DMS53 treated with DMSO at 0.1 percent for 48 hours (cell line): ENCODE measurements around the gene ASB6.
"Not testable (repeated sequence)": the region's sequence is repeated elsewhere in the genome, so short reads cannot be mapped to it uniquely, and the experiment has no call there.

ENCODE experiments used
- DNase-seq: peaks from one replicate; lab custom pipeline; 2025; ENCODE audit not compliant: unreplicated experiment; lab: John Stamatoyannopoulos, UW

ASB6 gene

DNA sequence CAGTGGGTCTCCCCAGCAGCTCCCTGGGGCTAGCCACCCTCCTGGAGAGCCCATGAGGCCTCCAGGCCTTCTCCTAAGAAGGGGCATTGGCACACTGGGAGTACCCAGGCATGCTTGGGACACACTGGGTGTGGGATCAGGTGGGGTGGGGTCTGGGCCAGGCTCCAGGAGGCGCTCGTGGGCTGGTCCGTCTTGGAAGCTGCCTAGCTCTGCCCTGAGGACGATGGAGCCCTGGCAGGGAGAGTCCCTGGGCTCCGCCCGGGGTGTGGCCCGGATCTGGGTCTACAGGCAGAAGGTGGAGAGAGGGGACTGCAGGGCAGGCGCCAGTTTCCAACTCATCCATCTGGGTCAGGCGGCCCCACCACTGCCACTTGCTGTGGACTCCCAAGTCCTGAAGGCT, 25.9 kb upstream of the ASB6 start:
- no peak for DNase-seq

DNA sequence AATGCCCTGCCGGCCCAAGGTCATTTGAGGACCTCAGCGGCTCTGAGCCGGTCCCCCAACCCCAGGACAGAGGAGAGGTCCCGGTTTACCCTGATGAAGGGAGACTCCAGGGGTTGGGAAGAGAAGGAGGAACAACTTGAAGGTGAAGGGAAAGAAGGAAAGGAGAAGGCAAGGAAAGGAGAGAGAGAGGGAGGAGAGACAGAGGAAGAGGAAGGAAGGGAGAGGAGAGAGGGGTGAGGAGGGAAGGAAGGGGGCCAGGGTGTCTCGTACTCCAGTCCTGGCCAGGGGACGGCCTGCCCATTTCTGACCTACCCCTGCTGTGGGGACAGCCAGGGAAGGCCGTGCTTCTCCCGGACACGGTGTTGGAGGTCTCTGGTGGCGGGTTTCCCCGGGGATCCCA, 25.4 kb upstream of the ASB6 start:
- DNase-seq, result no peak

DNA sequence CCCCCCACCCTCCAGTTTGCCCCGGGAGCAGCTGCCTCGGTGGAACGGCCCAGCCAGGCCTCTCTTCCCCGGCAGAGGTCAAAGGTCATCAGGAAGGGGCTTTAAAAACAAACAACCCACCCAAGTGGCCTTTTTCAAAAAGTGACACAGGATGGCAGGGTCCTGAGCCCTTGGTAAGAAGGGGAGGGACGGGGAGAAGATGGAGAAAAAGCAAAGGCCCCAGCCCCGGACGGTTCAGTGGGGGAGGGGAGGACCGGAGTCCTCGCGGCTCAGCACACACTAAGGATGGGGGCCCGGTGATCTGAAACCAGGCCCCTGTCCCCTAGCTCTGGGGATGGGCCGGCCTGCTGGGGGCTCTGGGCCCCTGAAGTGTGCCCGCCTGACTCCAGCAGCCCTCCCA, 24.6 kb upstream of the ASB6 start:
- DNase-seq, result no peak

DNA sequence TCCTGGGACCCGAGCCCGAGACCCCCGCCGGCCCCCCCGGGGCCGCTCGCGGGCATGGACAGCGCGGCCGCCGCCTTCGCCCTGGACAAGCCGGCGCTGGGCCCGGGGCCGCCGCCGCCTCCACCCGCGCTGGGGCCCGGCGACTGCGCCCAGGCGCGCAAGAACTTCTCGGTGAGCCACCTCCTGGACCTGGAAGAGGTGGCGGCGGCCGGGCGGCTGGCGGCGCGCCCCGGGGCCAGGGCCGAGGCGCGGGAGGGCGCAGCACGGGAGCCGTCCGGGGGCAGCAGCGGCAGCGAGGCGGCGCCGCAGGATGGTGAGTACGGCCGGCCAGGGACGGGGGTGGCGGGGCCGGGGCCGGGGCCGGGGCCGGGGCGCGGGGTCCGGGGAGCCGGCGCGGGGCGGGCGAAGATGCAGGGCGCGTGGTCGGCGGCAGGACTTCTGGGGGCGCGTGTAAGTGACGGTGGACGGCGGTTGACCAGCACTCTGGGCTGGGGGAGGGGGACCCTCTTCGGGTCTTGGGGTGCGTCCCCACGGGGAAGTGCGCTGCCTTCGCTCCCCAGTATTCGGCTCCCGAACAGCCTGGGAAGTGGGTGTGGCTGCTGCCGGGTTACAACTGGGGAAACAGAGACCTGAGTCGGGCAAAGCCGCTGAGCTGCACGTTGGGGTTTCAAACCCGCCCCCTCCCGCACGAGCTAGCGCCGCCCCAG, 24.0 kb upstream of the ASB6 start:
- no peak for DNase-seq

DNA sequence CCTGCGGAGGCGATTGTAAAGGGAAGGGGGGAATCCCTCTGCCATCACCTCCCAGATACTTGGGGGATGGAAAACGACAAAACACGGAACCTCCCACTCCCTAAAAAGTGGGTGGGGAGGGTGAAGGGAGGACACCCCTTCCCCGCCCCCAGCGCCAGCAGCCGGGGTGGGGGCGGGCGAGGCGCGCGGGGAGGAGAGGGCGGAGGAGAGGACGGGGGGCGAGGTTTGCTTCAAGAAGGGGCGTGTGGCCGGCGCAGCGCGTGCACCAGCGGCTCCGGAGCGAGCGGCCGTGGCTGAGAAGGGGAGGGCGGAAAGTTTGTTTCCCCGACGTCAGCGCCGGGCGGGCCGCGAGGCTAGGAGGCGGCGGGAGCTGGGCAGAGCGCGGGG, 23.4 kb upstream of the ASB6 start, which contains the start of gene PRRX2:
PRRX2 (plus strand) TSS at position 259 of the 387 bp plus-strand sequence. CDS start 221 bp downstream, outside the sequence.
- no peak for DNase-seq

DNA sequence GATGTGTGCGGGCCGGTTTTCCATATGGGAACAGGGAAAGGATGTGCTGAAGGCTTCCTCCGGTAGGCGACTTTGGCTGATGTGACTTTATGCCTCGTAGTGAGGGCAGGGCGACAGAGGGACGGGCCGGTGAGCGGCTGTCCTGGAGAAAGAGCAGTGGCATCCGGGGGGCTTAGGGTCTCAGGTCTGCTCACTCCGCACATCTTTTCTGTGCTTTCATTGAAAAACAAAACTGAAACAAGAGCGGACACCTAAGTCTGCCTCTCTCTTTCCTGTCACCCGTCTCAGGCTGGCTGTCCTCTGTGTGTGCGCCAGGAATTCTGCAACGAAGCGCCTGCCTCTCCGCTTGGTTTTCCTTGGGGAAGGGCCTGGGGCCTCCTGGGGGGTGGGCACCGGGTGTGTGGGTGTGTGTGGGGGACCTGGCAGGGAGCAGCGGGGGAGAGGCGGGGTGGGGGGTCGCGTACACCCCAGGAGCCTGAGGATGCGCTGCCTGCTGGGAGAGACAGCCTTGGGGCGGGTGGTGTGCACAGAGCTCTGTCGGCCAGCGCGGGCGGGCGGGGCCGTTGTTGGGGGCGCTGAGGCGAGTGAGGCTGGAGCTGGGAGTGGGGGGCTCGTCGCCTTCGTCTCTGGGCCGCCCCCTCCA, 22.9 kb upstream of the ASB6 start:
- no peak for DNase-seq

DNA sequence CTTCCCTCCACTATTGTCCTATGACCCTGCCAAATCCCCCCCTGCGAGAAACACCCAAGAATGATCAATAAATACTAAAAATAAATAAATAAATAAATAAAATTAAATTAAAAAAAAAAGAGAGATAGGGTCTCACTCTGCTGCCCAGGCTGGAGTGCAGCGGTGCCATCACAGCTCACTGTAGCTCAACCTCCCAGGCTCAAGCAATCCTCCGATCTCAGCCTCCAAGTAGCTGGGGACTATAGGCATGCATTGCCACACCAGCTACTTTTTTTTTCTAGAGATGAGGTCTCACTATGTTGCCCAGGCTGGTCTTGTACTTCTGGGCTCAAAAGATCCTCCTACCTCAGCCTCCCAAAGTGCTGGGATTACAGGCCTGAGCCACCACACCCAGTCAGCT, 20.3 kb upstream of the ASB6 start:
- not testable (repeated sequence) for DNase-seq

DNA sequence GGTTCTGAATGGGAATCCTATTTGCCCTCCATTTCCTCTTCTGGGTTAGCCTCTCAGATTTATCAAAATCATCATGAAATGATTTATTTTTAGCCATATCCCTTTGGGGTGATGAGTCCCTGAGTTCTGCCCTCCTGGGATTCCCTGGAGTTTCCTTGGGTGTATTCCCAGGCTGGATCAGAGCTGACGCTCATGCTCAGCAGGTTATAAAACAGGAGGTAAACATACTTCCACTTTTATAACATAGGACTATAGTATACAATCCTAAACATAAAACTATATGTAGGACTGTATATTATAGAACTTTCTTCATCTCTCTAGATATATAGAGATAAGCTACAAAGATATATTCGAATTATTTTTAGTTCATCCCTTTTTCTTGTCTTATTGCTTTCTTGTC, 19.1 kb upstream of the ASB6 start:
- DNase-seq, result no peak

DNA sequence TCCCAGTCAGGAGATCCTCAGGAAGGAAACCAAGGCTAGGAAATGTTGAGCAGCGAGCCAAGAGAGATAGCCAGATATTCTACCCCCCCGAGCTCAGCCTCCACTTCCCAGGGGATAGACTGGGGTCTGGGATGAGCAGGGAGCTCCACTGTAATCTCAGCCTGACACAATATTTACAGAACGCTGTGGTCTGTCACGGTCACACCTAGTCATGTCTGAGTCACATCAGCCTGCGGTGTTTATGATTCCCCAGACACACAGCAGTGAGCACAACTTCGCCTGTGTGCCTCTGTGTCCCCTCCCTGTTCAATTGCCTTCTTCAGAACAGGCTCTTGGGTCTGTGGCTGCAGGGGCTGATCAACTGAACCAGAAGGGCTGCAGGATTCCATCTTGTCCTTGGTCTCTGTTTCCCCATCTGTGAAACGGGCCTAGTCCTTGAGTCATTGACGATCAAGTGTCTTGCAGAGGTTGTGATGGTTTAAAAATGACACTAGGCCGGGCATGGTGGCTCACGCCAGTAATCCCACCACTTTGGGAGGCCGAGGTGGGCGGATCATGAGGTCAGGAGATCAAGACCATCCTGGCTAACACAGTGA, 14.9 kb upstream of the ASB6 start:
- peak; percentile 37 for DNase-seq

DNA sequence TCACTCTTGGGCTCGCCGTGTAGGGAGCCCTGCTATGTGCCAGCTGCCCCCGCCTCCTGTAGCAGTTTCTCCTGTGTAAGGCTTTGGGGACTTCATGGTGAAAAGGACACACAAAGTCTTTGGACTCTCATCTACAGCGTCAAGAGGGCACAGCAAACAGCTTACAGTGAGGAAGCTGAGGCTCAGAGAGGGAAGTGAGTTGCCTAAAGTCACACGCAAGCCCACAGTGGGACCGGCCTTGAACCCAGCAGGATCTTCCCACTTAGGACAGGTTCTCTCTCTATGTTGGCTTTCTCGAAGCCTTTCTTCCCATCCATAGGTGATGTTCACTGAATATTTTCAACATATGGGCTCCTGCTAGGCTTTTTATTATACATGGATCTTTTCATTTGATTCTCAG, 13.7 kb upstream of the ASB6 start:
- no peak for DNase-seq

DNA sequence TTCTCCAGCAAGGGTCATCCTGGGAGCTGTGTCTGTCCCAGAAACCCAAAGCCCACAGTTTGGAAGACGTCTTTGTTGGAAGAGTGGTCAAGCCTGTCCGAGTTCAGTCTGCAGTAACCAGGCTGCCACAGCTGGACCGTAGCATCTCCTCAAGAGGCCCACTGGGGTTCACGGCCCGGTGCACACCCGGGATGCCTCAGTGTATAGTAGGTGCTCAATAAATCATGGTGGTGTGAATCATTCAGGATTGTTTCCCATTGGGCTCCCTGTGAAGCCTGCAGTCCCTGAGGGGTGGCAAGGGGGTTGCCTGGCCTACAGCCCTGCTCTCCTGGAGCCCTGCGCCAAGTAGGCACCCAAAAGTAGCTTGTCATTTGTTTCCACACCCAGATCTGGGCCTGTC, 13.2 kb upstream of the ASB6 start:
- no peak for DNase-seq

DNA sequence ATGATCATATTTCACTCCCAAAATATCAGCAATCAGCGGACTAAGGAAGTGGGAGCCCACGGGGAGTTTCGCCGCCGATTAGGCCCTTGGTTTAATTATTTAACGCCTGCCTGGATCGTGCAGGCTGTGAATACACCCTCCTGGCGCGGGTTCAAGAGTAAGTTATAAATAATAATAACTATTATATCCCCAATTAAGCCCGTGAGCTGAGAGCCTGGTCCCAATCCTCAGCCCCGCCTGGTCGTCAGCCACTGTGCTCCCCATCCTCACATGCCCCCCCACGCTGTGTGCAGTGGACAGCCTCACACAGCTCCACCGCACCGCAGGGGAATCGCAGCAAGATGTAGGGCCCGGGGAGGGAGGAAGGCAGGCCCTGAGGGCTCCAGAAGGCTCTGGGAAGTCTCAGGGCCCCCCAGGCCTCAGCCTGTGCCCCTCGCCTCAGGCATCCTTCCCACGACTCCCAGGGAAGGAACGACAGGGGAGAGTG, 12.6 kb upstream of the ASB6 start:
- DNase-seq, result no peak

DNA sequence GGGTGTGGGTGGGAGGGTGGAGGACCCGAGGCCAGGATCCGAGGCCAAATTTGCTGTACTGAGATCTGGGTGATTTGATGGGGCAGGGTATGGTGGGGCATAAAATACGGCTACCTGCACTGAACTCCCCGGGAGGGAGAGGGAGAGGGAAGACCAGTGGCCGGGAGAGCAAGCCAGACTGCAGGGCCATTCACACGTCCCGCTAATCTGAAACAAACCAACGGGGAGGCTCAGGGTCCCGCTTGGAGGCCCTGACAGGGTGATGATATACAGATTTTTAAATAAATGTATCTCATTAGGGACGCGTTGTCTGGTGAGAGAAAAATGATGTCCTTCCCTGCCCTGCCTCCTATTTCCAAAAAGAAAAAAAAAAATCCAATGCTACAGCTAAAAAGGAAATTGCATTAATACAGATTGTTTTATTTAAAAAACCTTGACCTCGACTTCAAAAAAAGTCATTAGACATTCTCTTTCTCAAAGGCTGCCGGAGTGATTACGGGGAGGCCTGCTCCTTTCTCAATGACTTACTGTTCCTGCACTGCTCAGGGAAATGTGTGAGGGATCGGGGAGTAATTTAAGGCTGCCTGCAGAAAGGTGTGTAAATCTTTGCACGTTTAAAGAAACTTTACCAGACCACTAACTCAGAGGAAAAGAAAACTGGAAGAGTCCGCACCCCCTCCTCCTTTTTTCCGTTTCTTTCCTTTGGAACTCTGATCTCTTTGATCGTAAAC, 12.0 kb upstream of the ASB6 start:
- no peak for DNase-seq

DNA sequence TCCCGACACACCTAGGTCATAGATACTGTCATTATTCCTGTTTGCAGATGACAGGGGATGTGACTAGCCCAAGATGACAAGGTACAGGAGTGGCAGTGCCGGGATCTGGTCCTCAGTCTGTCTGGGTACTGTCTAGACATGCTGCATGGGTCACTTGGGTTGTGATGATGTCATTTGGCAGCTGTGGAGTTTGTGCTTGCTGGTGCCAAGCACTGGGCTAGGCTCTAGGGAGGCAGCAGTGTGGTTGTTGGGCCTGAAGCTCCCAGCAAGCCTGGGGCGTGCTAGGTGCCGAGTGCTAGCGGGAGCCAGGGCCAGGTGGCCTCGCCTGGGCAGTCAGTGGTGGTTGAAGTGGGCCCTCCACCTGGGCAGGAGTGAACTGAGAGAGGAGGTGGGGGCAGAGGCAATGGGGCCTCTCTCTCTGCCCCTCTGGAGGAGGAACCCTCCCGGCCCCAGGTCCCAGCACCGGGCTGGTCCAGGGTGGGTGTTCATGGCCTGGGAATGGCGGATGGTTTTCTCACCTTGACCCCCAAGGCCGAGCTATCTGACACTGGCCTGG, 8.8 kb upstream of the ASB6 start:
- DNase-seq, result no peak

DNA sequence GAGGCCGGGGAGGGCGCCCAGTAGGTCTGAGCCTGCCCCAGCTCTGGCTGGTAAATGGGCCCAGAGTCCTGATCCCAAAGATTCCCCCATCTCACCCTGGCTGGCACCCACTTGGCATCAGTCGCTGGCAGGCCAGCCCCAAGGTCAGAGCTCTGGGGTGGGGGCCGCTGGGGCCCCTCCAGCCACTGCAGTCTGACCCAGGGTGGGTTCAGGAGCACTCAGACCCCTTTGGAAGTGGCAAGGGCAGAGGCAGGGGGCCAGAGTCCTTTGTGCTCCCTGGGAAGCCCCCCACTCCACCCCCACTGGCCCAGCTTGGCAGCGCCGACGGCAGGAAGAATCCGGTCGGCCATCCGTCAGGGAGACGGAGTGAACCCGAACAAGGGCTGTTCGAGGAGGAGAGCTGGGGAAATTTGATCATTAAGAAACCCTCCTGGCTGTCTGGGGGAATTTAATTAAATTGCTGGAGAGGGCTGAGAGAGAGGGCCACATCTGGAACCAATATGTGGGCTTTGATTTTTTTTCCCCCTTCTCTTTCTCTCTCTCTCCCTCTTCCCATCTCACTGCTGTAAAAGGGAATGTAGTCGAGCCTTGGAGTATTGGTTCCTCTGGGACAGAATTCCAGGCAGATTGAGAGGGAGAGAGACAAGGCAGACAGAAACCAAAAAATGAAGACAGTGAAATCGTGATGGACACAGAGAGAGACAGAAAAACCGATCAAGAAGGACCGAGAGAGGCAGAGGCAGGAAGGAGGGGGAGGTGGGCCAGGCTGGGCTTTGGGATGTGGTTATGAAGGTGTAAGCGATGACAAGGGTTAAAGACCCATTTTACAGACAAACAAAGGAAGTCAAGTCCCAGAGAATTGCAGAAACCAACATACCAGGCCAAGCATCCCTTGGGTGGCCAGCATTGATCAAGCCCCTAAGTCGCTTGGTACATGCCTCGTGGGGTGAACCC, 8.1 kb upstream of the ASB6 start:
- DNase-seq, result no peak

DNA sequence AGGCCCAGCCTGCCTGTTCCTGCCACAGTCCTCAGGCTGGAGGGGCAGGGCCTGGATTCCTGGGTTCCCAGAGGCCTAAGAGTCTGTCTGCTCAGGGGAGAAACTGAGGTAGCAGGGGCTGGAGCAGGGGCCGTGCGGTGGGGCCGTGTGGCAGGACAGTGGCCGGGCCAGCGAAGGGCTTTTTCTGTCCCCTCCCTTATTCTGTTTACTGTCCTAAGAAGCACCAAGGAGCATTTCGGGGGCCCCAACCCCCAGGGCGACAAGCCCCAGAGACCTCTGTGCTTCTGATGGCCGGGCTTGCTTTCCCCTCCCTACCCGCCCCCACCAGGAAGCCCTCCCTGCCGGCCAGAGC, 6.8 kb upstream of the ASB6 start:
- DNase-seq, result no peak

DNA sequence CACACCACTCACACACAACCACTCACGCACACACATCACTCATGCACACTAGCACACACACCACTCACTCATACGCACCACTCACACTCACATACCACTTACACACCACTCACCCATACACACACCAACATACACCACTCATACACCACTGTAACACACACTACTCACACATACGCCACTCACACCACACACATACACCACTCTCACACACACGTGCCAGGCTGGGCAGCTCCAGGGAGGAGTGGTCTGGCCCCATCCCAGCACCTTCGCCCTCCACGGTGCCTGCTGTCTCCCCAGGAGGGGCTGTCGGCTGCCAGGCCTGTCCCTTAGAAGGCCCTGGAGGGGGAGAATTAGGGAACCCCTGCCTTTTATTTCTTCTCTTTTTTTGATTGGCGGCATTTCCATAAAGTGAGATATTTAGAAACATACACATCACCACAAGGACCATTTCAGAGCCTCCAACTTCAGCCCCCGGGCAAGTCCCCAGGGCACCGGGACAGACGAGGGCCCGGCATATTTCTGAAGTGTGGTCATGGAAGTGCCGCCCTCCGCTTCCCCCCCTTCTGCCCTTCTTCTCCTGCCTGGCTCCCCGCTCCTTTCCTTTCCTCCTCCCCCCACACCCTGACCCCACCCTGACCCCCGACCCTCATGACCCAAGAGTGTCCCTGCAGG, 6.3 kb upstream of the ASB6 start:
- no peak for DNase-seq

DNA sequence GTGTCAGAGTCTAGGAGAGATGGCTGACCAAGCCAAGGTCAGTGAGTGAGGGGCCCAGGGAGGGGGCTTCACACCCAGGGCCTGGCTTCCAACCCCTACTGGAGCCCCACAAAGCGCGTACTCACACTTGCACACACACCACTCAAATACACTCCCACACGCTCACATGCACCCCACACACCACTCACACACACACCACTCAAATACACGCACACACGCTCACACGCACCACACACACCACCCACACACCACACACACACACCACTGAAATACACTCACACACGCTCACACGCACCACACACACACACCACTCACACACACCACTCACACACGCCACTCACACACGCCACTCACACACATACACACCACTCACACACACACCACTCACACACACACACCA, 5.7 kb upstream of the ASB6 start:
- DNase-seq, result no peak

DNA sequence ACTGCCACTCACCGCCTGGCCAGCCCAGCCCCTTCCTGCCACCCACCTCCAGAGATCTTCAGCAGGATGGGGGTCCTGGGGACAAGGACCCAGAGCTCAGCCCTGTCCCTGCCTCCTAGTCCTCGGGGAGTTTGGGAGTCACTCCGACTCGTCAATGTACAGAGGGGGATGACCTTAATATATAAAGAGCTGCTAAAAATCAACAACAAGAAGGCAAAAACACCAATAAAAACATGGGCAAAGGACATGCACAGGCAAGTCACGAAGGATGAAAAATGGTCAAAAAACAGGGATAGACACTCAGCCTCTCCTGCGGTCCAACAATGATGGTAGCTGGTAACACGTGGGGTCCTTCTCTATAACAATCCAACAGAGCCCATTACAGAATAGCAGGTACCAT, 4.7 kb upstream of the ASB6 start:
- DNase-seq, result no peak

DNA sequence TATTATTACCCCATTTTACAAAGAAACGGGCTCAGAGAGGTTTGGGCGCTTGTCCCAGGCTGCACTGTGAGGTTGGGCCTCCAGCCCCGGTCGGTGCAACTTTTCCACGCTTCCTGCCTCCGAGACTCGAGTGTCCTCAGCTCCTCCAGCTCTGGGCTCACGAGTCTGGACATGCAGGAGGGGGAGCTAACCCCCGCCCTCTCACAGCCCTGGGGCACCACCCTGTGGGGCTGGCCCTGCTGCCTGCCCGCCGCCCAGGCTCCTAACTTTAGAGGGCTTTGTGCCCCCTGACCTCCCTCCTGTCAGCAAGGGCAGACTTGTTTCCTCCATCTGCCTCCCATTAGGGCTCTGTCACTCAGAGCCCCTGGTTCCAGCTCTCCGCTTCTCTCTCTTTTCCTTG, 4.3 kb upstream of the ASB6 start:
- DNase-seq, result no peak
